Epithelial cell of esophagus (primary cell): ENCODE measurements around the gene ITGBL1.

Experiments used
- DNase-seq: peaks from one replicate; pipeline ENCODE4 v3.0.0; 2010; ENCODE audit warnings: low read depth
- H3K4me3 ChIP-seq: 2 replicates; pipeline ENCODE4 v1.5.1; 2011; ENCODE audit warnings: mild to moderate bottlenecking, low read length, control low read depth
- CTCF ChIP-seq: IDR thresholded peaks from 2 replicates; pipeline ENCODE4 v1.5.1; 2011; ENCODE audit warnings: low read depth, mild to moderate bottlenecking, low read length, control low read depth, inconsistent platforms; ENCODE audit not compliant: insufficient read depth; ENCODE audit errors: missing control alignments

The ITGBL1 gene

GRCh38 chr13:101755228-101755887, 302.9 kb downstream of the ITGBL1 start:
- no peak overlapping the region for H3K4me3 ChIP-seq
- DNase-seq, result no peak
- no peak for TF ChIP-seq CTCF

GRCh38 chr13:101757446-101758039, 305.1 kb downstream of the ITGBL1 start:
- DNase-seq, result peak; percentile 60
- no peak overlapping the region for H3K4me3 ChIP-seq
- TF ChIP-seq CTCF, result peak; percentile 59

GRCh38 chr13:101763191-101763590, 310.7 kb downstream of the ITGBL1 start:
- DNase-seq, result no peak
- no peak overlapping the region for H3K4me3 ChIP-seq
- TF ChIP-seq CTCF, result no peak
